NCI-H128 (cell line): ENCODE measurements around the gene SYT13.

Source experiments
- DNase-seq: peaks from one replicate; lab custom pipeline; 2025; ENCODE audit not compliant: unreplicated experiment; lab: John Stamatoyannopoulos, UW

The SYT13 gene

GRCh38 chr11:45275828-45276227 lies 10.3 kb downstream of the SYT13 start:
- no peak for DNase-seq

GRCh38 chr11:45274206-45274605 lies 11.9 kb downstream of the SYT13 start:
- no peak for DNase-seq

GRCh38 chr11:45273509-45273908 lies 12.6 kb downstream of the SYT13 start:
- no peak for DNase-seq

- no peak for DNase-seq
Observed at GRCh38 chr11:45272701-45273100, 13.4 kb downstream of the SYT13 start.

GRCh38 chr11:45270946-45271716 lies 15.0 kb downstream of the SYT13 start:
- DNase-seq, result no peak

GRCh38 chr11:45269678-45270077 lies 16.5 kb downstream of the SYT13 start:
- no peak for DNase-seq

GRCh38 chr11:45267652-45268299 lies 18.4 kb downstream of the SYT13 start:
- DNase-seq, result no peak

GRCh38 chr11:45267052-45267451 lies 19.1 kb downstream of the SYT13 start:
- no peak for DNase-seq

- no peak for DNase-seq
Observed at GRCh38 chr11:45266676-45267020, 19.5 kb downstream of the SYT13 start.

GRCh38 chr11:45265969-45266675 lies 20.0 kb downstream of the SYT13 start:
- no peak for DNase-seq

- DNase-seq, result no peak
Observed at GRCh38 chr11:45264839-45265515, 21.2 kb downstream of the SYT13 start.

GRCh38 chr11:45263773-45264172 lies 22.4 kb downstream of the SYT13 start:
- no peak for DNase-seq

- no peak for DNase-seq
Observed at GRCh38 chr11:45262900-45263299, 23.2 kb downstream of the SYT13 start.

- DNase-seq, result no peak
Observed at GRCh38 chr11:45260071-45260470, 26.1 kb downstream of the SYT13 start.

GRCh38 chr11:45259592-45259991 lies 26.5 kb downstream of the SYT13 start:
- DNase-seq, result no peak

GRCh38 chr11:45258982-45259530 lies 27.1 kb downstream of the SYT13 start:
- no peak for DNase-seq

GRCh38 chr11:45254070-45254469 lies 32.1 kb downstream of the SYT13 start:
- no peak for DNase-seq

- DNase-seq, result no peak
Observed at GRCh38 chr11:45253640-45254039, 32.5 kb downstream of the SYT13 start.

GRCh38 chr11:45252877-45253276 lies 33.3 kb downstream of the SYT13 start:
- no peak for DNase-seq

GRCh38 chr11:45252134-45252856 lies 33.8 kb downstream of the SYT13 start:
- DNase-seq, result no peak
